Measurements from ENCODE around the gene CDC14B. TPM values are rescaled to one million over a fixed set of nuclear protein-coding genes. Genes with fewer than 3 reads are reported as not detected.

Gene CDC14B
- total and polyA plus RNA-seq, 2 donors (not counting 1 experiment from before 2014, with no cell fraction given), result 2.8 to 8.5 TPM

DNA sequence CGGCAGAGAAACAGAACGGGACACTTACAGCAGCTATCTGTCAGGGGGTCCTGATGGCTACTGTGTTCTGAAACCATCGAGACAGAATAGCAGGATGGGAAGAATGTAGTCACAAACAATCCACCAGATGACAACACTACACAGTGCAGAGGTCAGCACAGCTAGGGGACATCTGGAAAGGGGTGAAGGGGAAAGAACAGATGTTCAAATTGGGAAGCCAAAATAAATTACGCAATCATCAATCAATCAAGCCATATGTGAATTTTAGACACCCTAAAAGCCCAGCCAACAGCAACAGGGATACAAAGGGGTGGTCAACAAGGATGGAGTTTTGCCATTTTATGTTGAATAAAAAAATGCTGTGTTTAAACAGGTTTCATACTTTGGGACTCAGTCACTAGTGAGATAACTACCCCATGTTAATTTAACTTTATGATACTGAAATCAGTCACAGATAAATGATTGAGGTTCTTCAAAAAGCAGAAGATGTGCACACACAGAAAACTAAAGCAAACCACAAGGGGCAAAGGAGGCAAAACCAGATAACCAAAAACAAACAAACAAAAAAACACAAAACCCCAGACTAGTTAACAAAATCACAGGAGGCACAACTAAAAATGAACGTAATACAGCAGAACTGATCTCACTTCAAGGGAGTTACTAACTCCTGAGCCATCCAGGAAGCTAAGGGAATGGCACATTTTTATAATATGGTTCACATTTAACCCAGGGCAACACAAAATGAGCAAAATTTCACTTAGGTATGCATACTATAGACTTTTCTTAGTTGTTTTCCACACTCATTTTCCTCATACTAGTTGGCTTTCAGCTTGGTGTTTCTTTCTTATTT lies 103.8 kb downstream of the CDC14B start:
- H3K9me3 Mint-ChIP-seq (ENCODE audit: insufficient read depth), result no peaks in the 10 kb centered on the region
- no peak overlapping the region for H3K27ac Mint-ChIP-seq
- Histone ChIP-seq H3K27me3 (replicated peaks in 1 of 4; ENCODE audit: control extremely low read depth in 1 of 4, control insufficient read depth in 3 of 4, insufficient read depth in 4 of 4, low read length in 3 of 4) (no peaks in the 10 kb centered on the region), H3K79me2 (ENCODE audit: control insufficient read depth, insufficient read depth, low read length) (no peaks in the 10 kb centered on the region), H3K4me2 (replicated peaks; ENCODE audit: low read depth, low read length, poor library complexity, severe bottlenecking) (no peak overlapping the region), H3K27ac (ENCODE audit: low read length in 2 of 2) (no peak overlapping the region), H3K4me3 (ENCODE audit: control extremely low read depth in 1 of 5, extremely low read depth in 1 of 5, insufficient read depth in 1 of 5, low read depth in 2 of 5, low read length in 4 of 5) (no peak overlapping the region), H2AFZ (ENCODE audit: insufficient read depth, low read depth, low read length, poor library complexity, severe bottlenecking) (no peak overlapping the region), H4K20me1 (ENCODE audit: control insufficient read depth, insufficient read depth, low read length, poor library complexity, severe bottlenecking) (no peaks in the 10 kb centered on the region), H3K4me1 (ENCODE audit: control insufficient read depth in 2 of 2, insufficient read depth in 2 of 2, low read length in 2 of 2) (no peaks in the 10 kb centered on the region), H3K9ac (ENCODE audit: low read length) (no peak overlapping the region), H3K36me3 (replicated peaks in 1 of 2; ENCODE audit: control extremely low read depth in 1 of 2, control insufficient read depth in 1 of 2, extremely low read depth in 1 of 2, insufficient read depth in 2 of 2, low read length in 1 of 2) (no peaks in the 10 kb centered on the region), H3K9me3 (ENCODE audit: control extremely low read depth in 1 of 3, control insufficient read depth in 2 of 3, insufficient read depth in 1 of 3, low read length in 2 of 3) (no peaks in the 10 kb centered on the region)
- DNase-seq (no peak), ATAC-seq (ENCODE audit: low read depth) (no peak)
- H3K27me3 Mint-ChIP-seq, result no peaks in the 10 kb centered on the region
- POLR2A ChIA-PET, result no interaction called here
- no peaks in the 10 kb centered on the region for H3K4me1 Mint-ChIP-seq
- TF ChIP-seq, protein P1, sequence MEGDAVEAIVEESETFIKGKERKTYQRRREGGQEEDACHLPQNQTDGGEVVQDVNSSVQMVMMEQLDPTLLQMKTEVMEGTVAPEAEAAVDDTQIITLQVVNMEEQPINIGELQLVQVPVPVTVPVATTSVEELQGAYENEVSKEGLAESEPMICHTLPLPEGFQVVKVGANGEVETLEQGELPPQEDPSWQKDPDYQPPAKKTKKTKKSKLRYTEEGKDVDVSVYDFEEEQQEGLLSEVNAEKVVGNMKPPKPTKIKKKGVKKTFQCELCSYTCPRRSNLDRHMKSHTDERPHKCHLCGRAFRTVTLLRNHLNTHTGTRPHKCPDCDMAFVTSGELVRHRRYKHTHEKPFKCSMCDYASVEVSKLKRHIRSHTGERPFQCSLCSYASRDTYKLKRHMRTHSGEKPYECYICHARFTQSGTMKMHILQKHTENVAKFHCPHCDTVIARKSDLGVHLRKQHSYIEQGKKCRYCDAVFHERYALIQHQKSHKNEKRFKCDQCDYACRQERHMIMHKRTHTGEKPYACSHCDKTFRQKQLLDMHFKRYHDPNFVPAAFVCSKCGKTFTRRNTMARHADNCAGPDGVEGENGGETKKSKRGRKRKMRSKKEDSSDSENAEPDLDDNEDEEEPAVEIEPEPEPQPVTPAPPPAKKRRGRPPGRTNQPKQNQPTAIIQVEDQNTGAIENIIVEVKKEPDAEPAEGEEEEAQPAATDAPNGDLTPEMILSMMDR (IDR thresholded peaks at IDR 0.05), result no peak
- no peak for TF ChIP-seq EZH2 (IDR thresholded peaks at IDR 0.05; ENCODE audit: borderline replicate concordance, insufficient read depth, low read depth, low read length, poor library complexity, severe bottlenecking)
- CTCF ChIA-PET, result no interaction called here
- intact Hi-C loops (cut with micrococcal nuclease), result no loop called here
- WGBS (ENCODE audit: insufficient coverage), result 100% methylated on average over 1 of the region's 5 CpGs
- H3K4me3 Mint-ChIP-seq, result no peak overlapping the region

DNA sequence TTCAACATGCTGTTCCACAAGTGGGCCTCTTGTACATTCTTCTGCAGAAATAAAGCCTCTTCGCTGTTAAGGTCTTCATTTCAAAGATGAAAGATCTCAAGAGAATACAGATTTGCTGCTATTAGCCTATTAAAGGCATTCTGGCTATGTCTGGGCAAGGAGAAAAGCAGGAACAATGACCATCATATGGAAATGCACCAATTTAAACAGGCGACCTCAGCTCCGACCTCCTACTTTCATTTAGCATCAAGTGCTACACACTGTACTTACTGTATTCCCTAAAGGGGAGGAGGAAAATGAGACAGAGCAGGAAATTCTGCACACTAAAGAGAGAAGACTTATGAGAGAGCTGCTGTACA lies 104.9 kb downstream of the CDC14B start:
- H3K4me2 ChIP-seq (replicated peaks; ENCODE audit: low read depth, low read length, poor library complexity, severe bottlenecking), result no peak overlapping the region
- ChIA-PET POLR2A (no interaction called here), CTCF (no interaction called here)
- Mint-ChIP-seq H3K4me3 (no peak overlapping the region), H3K9me3 (ENCODE audit: insufficient read depth) (no peaks in the 10 kb centered on the region), H3K27ac (no peak overlapping the region), H3K4me1 (no peaks in the 10 kb centered on the region), H3K27me3 (no peaks in the 10 kb centered on the region)
- no peaks in the 10 kb centered on the region for H3K4me1 ChIP-seq (ENCODE audit: control insufficient read depth in 2 of 2, insufficient read depth in 2 of 2, low read length in 2 of 2)
- DNase-seq (no peak), ATAC-seq (ENCODE audit: low read depth) (no peak)
- no peaks in the 10 kb centered on the region for H4K20me1 ChIP-seq (ENCODE audit: control insufficient read depth, insufficient read depth, low read length, poor library complexity, severe bottlenecking)
- intact Hi-C loops (cut with micrococcal nuclease), result no loop called here
- 100% methylated on average over 1 of the region's 3 CpGs for WGBS (ENCODE audit: insufficient coverage)
- H3K9ac ChIP-seq (ENCODE audit: low read length), result no peak overlapping the region
- no peaks in the 10 kb centered on the region for H3K9me3 ChIP-seq (ENCODE audit: control extremely low read depth in 1 of 3, control insufficient read depth in 2 of 3, insufficient read depth in 1 of 3, low read length in 2 of 3)
- no peak overlapping the region for H3K4me3 ChIP-seq (ENCODE audit: control extremely low read depth in 1 of 5, extremely low read depth in 1 of 5, insufficient read depth in 1 of 5, low read depth in 2 of 5, low read length in 4 of 5)
- no peak overlapping the region for H2AFZ ChIP-seq (ENCODE audit: insufficient read depth, low read depth, low read length, poor library complexity, severe bottlenecking)
- H3K36me3 ChIP-seq (replicated peaks in 1 of 2; ENCODE audit: control extremely low read depth in 1 of 2, control insufficient read depth in 1 of 2, extremely low read depth in 1 of 2, insufficient read depth in 2 of 2, low read length in 1 of 2), result no peaks in the 10 kb centered on the region
- no peak for TF ChIP-seq EZH2 (IDR thresholded peaks at IDR 0.05; ENCODE audit: borderline replicate concordance, insufficient read depth, low read depth, low read length, poor library complexity, severe bottlenecking)
- TF ChIP-seq, protein P1 (IDR thresholded peaks at IDR 0.05), result no peak
- no peaks in the 10 kb centered on the region for H3K27me3 ChIP-seq (replicated peaks in 1 of 4; ENCODE audit: control extremely low read depth in 1 of 4, control insufficient read depth in 3 of 4, insufficient read depth in 4 of 4, low read length in 3 of 4)
- no peaks in the 10 kb centered on the region for H3K79me2 ChIP-seq (ENCODE audit: control insufficient read depth, insufficient read depth, low read length)
- H3K27ac ChIP-seq (ENCODE audit: low read length in 2 of 2), result no peak overlapping the region

All from B cell (primary cell).